Sigmoid colon (tissue), 7 donors: Measurements from ENCODE around the gene RPL36A. TPM values are rescaled to one million over a fixed set of nuclear protein-coding genes. Genes with fewer than 3 reads are reported as not detected.

Experiments
- DNase-seq: peaks from one replicate; pipeline ENCODE4 v3.0.0-alpha.2; 2019
- H3K27ac ChIP-seq, 4 donors: fragments of 200-600 bp; sonication (generic); one replicate each; pipeline ENCODE4 v1.5.1; 2016 to 2019; ENCODE audit warnings: mild to moderate bottlenecking in 1 of 4
- H3K27me3 ChIP-seq, 3 donors: fragments of 200-600 bp; sonication (generic); one replicate each; pipeline ENCODE4 v1.5.1; 2019; ENCODE audit warnings: mild to moderate bottlenecking in 1 of 3
- H3K36me3 ChIP-seq, 4 donors: fragments of 200-600 bp; sonication (generic); one replicate each; pipeline ENCODE4 v1.5.1; 2016 to 2019
- H3K4me1 ChIP-seq, 4 donors: fragments of 200-600 bp; sonication (generic); one replicate each; pipeline ENCODE4 v1.5.1; 2017 to 2019
- H3K4me3 ChIP-seq, 4 donors: fragments of 200-600 bp; sonication (generic); one replicate each; pipeline ENCODE4 v1.5.1; 2017 to 2019; ENCODE audit warnings: mild to moderate bottlenecking in 2 of 4, moderate library complexity in 1 of 4
- H3K9me3 ChIP-seq, 4 donors: fragments of 200-600 bp in 3 of 4; sonication (generic) in 3 of 4; one replicate each; pipeline versions ENCODE4 v1.5.1 to v1.6.1; 2013 to 2019
- CTCF ChIP-seq, 4 experiments: fragments of 450-650 bp in 3 of 4; fragments of 200-600 bp in 1 of 4; IDR thresholded peaks; one replicate each; pipeline ENCODE4 v1.5.1; 2016 to 2019; ENCODE audit warnings: antibody characterized with exemption in 4 of 4, mild to moderate bottlenecking in 3 of 4, moderate library complexity in 2 of 4
- EP300 ChIP-seq, 4 donors: sonication (generic); formaldehyde crosslinking; IDR thresholded peaks; one replicate each; pipeline ENCODE4 v1.6.1; 2017; ENCODE audit warnings: antibody characterized with exemption in 4 of 4
- POLR2A ChIP-seq, 2 donors: fragments of 450-650 bp; IDR thresholded peaks; one replicate each; pipeline ENCODE4 v1.6.1; 2016; ENCODE audit warnings: antibody characterized with exemption in 2 of 2, mild to moderate bottlenecking in 2 of 2, moderate library complexity in 2 of 2
- POLR2AphosphoS5 ChIP-seq, 4 donors: sonication (generic); formaldehyde crosslinking; IDR thresholded peaks; one replicate each; pipeline ENCODE4 v1.6.1; 2017; ENCODE audit warnings: antibody characterized with exemption in 4 of 4
- whole genome bisulfite sequencing, 2 donors: extraction: QIAGEN DNeasy Blood & Tissue Kit; methylation state at CpG; one replicate each; pipeline ENCODE4 v1.1.7; 2013; 5-methylcytosine and 5-hydroxymethylcytosine counted together
- intact Hi-C: fragments of 100-400 bp; cut with DNase I; formaldehyde crosslinking; loops from one replicate; pipeline ENCODE4 v1.15.1; 2023
- polyA plus RNA-seq, 3 donors: library from polyadenylated mRNA; stranded (reverse); fragments of 200-250 nt; gene quantifications; one replicate each; pipeline ENCODE4 v1.2.3, GENCODE V29; 2013
- total RNA-seq, 4 donors: library from RNA; depleted of rRNA; stranded (reverse); fragments of >200 nt; gene quantifications; one replicate each; pipeline ENCODE4 v1.1.0, GENCODE V29; 2016
- donor health status: healthy with polysubstance abuse.
- donor health status: Bipolar disorder and iron deficiency.
- donor health status: healthy.

Gene RPL36A
- total and polyA plus RNA-seq, 7 donors: 753 to 3,258 (median 1,854) TPM

- Histone ChIP-seq H3K27me3 (no peaks in the 10 kb centered on the region), H3K9me3 (no peaks in the 10 kb centered on the region), H3K4me3 (no peak overlapping the region), H3K4me1 (peaks cover 0 to 8% (median 0%) of the 10 kb centered on the region in 4 donors), H3K36me3 (peaks cover 0 to 4% (median 2%) of the 10 kb centered on the region in 4 donors), H3K27ac (no peak overlapping the region)
- no peak for DNase-seq
- TF ChIP-seq EP300 (IDR thresholded peaks at IDR 0.05) (no peak), POLR2AphosphoS5 (IDR thresholded peaks at IDR 0.05) (no peak), CTCF (IDR thresholded peaks at IDR 0.05) (no peak), POLR2A (IDR thresholded peaks at IDR 0.05) (no peak)
- 95% methylated on average over 3 of the region's 3 CpGs for WGBS, 2 donors
- intact Hi-C loops: no loop called here
These were observed 2.2 kb upstream of the RPL36A start for GRCh38 chrX:101388604-101389003.

DNA sequence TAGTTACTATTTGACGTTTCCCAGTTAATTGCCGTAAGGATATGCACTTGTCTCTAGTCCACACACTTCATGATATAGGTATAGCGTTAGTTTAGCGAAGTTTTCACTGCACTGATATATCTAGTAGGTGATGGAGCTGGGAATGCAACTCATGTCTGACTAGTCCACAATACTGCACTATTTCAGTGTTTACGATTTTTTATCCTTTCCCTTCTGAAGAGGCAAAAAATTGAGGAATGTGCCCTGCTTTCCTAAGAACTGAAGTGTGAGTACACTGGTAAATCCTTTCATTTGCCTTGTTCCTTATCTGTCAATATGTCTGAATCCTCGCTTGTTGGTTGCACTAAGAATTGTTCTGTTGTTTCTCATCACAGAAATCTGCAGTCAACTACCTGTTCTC lies 1.0 kb downstream of the RPL36A start:
- TF ChIP-seq POLR2AphosphoS5 (IDR thresholded peaks at IDR 0.05) (no peak), EP300 (IDR thresholded peaks at IDR 0.05) (no peak), POLR2A (IDR thresholded peaks at IDR 0.05) (no peak), CTCF (IDR thresholded peaks at IDR 0.05) (no peak)
- Histone ChIP-seq H3K9me3 (no peaks in the 10 kb centered on the region), H3K27ac (peak overlapping the region; percentile 71 to 85 (median 76)), H3K36me3 (peaks cover 0 to 11% (median 2%) of the 10 kb centered on the region in 4 donors), H3K4me3 (peak overlapping the region in 2 of 4 donors; percentile 46 to 53), H3K27me3 (no peaks in the 10 kb centered on the region), H3K4me1 (peaks cover 0 to 8% (median 0%) of the 10 kb centered on the region in 4 donors)
- no peak for DNase-seq
- WGBS, 2 donors: 12 to 36% methylated on average over 6 of the region's 6 CpGs
- intact Hi-C loops: loop anchor here (2.0 to 5.0 kb wide), 2 partner anchors 15 to 45 kb away; partner anchors contain the start of genes GLA and TIMM8A

GRCh38 chrX:101393530-101394305 lies 2.9 kb downstream of the RPL36A start:
- no peak for DNase-seq
- TF ChIP-seq CTCF (IDR thresholded peaks at IDR 0.05) (no peak), POLR2AphosphoS5 (IDR thresholded peaks at IDR 0.05) (no peak), POLR2A (IDR thresholded peaks at IDR 0.05) (no peak), EP300 (IDR thresholded peaks at IDR 0.05) (no peak)
- Histone ChIP-seq H3K36me3 (peaks cover 0 to 11% (median 2%) of the 10 kb centered on the region in 4 donors), H3K27ac (no peak overlapping the region), H3K27me3 (no peaks in the 10 kb centered on the region), H3K4me3 (no peak overlapping the region), H3K4me1 (peaks cover 0 to 8% (median 0%) of the 10 kb centered on the region in 4 donors), H3K9me3 (no peaks in the 10 kb centered on the region)
- intact Hi-C loops: loop anchor here (5.0 kb wide), 1 partner anchor 46 kb away; the partner anchor contains the start of gene TIMM8A
- 57 to 82% methylated on average over 11 of the region's 11 CpGs for WGBS, 2 donors

DNA sequence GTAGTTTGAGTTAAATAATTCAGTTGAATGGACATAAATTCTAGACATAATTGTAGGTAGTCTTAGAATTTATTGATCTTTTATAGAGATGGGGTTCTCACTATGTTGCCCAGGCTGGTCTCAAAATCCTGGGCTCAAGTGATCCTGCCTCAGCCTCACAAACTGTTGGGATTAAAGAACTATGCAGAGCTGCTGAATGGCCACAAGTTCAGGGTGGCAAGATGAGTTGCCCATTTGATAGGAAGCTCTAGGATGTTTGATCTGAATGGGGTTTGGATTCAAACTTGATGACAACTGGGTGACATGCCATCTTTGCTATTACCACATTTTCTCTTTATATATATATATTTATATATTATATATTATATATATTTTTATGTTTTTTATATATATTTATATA lies 3.6 kb downstream of the RPL36A start:
- TF ChIP-seq EP300 (IDR thresholded peaks at IDR 0.05) (no peak), POLR2AphosphoS5 (IDR thresholded peaks at IDR 0.05) (no peak), POLR2A (IDR thresholded peaks at IDR 0.05) (no peak), CTCF (IDR thresholded peaks at IDR 0.05) (no peak)
- DNase-seq: no peak
- Histone ChIP-seq H3K36me3 (peaks cover 0 to 11% (median 2%) of the 10 kb centered on the region in 4 donors), H3K4me3 (no peak overlapping the region), H3K27ac (no peak overlapping the region), H3K27me3 (no peaks in the 10 kb centered on the region), H3K4me1 (peaks cover 0 to 8% (median 0%) of the 10 kb centered on the region in 4 donors), H3K9me3 (no peaks in the 10 kb centered on the region)
- intact Hi-C loops: loop anchor here (5.0 kb wide), 1 partner anchor 47 kb away; the partner anchor contains the start of gene TIMM8A
